HG03095 (cell line): ENCODE measurements around the gene PTPRT.
"Not testable (repeated sequence)": the region's sequence is repeated elsewhere in the genome, so short reads cannot be mapped to it uniquely, and the experiment has no call there.

Experiments used
- ATAC-seq: cut with Tn5 transposase; IDR thresholded peaks from one replicate; pipeline ENCODE4 v1.9.1; 2021; ENCODE audit warnings: moderate library complexity; ENCODE audit not compliant: unreplicated experiment

Gene PTPRT

DNA sequence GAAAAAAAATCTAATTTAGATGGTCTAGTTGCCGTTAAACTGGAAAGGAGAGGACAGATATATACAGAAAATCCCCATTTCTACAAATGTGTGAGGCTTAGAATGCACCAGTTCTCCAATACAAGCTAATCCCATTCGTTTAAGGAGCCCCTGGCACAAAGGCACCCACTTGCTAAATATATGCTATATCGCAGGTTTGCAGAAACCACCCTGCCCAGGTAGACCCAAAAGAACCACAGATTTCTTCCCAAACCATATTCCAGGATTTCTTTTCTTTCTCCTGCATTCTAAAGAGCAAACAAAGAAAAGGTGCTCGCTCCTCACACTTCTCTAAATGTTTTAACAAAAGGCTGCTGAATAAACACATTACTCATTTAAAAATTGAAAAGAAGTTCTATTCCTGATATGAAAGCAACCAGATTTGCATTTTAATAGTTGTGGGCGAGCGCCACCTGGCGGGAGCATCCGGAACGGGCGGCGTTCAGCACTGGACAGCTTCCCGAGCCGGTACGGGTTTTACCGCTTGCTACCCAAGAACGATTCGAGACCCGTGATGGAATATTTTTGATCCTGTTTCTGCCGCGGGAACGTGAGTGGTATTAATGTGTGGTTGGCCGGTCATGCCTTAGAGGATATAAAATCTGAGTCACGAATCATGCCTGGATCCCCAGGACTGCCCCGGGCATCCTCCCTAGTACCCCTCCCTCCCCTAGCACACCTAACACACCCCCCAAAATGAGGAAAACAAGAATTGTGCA lies 2.1 kb downstream of the PTPRT start:
- no peak for ATAC-seq

DNA sequence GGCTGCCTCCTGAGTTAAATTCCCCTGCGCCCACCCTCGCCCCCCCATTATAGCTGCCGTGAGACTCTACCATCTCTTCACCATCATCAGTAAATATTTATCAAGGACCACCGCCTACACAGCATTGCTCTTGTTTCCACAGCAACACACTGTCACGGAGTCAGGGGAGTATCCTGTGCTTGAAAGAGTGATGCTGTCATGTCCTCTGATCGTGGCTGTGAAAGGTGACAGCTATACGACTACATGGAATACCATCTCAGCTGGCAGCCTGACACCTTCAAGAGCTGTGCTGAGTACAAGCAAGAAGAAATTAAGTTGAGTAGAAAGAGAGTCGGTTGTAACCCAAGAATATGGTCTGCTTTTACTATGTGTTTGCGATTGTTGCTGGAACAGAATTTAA lies 3.4 kb downstream of the PTPRT start:
- no peak for ATAC-seq

DNA sequence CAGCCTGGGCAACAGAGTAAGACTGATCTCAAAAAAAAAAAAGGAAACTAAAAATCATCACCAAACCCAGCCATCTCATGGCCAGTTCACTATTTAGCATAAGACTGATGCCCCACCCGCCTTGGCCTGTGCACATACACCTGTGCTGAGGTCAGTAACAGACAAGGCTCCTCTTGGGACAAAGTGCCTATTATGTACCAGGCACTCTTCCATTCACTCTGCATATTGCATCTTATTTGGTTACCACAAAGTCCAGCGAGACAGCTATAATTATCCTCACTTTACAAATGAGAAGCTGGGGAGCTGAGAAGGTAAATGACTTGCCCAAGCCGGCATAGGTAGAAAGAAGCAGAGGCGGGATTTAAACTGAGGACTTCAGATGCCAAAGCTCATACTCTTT lies 3.8 kb downstream of the PTPRT start:
- no peak for ATAC-seq

DNA sequence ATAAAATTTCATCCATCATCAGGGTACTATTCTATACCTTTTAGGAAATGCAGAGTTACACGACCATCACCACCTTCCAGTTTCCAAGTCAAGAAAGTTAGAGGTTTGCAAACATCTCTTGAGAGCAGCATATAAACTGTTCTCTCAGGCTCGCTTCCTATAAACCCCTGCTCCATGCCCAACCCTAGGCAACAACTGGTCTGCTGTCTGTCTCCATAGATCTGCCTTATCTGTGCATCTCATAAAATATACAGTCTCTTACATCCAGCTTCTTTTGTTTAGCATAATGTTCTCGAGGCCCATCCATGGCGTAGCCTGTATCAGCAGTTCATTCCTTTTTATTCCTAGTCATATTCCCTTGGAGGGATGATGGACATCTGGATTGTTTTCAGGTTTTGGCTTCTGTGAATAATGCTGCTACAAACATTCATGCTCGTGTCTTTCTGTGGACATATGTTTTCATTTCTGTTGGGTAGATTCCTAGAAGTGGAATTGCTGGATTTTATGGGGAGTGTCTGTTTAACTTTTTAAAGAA lies 6.1 kb downstream of the PTPRT start:
- no peak for ATAC-seq

DNA sequence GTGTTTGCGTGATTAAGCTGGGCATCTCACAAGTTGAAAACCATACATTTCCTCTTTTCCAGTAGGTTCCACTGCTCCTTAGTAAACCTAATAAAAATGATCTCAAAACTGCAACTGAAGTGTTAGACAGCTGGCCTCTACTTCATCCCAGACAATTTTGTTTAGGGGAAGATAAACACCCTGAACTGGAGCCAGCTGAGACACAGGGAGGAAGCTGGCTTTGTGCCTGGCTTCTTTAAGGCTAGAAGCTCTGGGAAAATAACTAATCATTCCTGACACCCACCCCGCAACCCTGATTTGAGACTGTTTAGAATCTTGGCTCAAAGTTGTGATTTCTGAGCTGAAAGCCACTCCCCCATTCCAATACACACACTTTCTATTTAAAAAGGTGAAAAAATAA lies 11.6 kb downstream of the PTPRT start:
- no peak for ATAC-seq

DNA sequence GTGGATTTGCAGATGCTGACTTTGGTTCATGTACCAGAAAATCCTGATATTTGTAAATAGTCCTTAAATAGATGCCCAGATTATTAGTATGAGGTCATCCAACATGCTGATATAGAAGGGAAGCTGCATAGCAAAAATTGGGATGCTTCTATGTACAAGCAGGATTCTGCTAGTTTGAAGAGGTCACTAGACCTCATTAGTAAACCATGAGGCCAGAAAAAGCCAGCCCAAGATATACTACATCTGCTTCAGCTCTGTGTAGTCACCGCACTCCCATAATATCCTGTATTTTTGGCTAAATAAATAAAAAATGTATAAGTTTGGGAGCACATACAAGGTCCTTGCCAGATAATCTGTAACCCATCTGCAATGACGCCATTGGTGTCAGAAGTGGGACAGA lies 13.0 kb downstream of the PTPRT start:
- no peak for ATAC-seq

DNA sequence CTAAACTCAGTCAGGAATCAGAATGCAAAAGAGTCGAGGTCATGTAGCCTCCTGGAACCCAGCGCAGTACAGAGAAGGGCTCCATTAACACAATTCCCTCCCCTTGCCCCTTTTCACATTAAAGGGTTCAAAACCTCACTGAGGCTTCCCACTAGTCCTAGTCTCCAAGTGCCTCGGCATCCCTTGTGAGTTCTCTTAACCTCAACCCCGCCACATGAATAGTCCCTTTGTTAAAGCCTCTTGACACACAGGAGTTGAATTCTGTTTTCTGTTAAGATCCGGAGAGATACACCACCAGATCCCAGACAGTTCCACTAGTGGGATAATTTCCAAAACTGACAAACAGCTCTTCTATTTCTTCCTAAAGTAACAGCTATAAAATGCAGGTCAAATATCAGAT lies 17.8 kb downstream of the PTPRT start:
- no peak for ATAC-seq

DNA sequence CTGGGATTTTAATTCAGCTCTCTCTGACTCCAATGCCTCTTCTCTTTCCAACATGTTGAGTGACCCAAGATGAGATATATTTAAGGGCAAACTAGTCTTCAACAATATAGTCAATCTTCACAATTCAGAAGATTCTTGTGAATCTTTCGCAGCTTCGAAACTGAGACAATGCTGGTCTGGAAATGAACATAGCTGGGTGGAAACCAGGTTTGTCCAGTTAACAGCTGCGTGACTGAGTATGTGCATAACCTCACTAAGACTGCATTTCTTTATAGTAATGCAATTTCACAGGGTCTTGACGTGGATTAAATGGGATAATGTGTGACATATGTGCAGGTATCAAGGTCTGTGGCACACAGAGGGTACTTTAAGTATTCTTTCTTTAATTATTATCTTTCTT lies 18.9 kb downstream of the PTPRT start:
- ATAC-seq: no peak

DNA sequence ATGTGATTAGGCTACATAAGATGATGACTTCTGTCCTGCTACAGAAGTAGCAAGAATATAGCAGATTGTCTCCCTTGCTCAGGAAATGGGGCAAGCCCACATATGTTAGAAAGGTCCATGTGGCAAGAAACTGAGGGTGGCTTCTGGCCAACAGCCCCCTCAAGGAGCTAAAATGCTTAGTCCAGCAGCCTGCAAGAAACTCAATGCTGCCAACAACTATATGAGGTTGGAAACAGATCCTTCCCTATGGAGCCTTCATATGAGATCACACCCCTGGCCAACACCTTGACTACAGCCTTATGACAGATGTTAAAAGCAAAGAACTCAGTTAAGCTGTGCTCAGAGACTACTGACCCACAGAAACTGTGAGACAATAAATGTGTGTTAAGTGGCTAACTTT lies 22.1 kb downstream of the PTPRT start:
- ATAC-seq: no peak

DNA sequence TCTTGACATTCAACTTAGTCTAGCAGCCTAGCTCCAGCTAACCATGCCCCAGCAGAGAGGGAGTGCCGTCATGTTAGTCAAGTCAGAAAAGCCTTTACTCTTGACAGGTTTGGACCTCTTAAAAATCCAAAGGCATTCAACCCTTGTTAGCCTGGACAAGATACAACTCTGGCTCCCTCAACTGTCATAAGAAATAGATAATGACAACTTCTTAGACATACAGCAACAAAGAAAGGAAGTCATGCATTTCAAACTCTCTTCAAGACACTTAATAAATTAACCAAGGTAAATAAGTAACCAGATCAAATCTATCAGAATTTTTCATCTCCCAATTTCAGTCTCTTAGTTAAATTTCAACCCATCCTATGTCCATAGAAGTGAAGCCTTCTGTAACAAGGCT lies 22.7 kb downstream of the PTPRT start:
- ATAC-seq: no peak

DNA sequence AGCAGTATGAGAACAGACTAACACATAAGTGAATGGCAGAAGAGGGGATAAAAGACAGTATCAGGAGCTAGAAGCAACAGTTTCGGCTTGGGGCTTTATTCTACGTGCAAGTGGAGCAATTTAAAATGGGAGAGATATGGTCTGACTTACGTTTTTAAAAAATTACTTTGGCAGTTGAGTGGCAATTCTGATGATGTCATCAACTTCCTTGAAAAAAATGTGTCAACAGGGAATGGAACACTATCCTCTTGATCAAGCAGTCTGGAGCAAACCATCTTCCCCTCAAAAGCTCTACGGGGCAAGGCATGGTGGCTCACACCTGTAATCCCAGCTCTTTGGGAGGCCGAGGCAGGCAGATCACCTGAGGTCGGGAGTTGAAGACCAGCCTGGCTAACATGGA lies 24.1 kb downstream of the PTPRT start:
- no peak for ATAC-seq

DNA sequence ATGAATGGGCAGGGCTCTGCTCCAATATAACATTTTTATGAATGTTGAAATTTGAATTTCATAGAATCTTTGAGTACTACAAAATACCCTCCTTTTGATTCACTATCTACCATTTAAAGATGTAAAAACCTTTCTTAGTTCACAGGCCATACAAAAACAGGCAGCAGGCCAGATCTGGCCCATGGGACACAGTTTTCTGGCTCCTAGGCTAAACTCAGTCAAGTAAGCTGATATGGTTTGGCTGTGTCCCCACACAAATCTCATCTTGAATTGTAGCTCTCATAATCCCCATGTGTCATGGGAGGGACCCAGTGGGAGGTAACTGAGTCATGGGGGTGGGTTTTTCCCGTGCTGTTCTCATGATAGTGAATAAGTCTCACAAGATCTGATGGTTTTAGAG lies 25.0 kb downstream of the PTPRT start:
- not testable (repeated sequence) for ATAC-seq

DNA sequence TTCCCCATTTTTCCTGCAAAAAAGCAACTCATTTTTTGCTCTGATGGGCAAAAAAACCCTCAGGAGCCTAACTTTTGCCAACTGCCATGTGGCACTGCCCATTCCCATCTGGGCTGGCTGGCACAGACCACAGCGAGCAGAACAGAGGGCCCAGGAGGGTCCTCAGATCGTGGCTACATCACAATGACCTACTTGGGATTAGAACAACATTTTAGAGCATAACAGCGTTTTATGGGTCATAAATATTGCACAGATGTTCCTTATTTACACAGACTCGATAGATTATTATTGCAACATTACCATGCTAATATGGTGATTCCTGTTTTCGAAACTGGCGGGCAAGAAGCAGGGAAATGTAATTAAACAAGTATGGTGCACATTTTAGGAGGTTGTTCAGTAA lies 28.0 kb downstream of the PTPRT start:
- no peak for ATAC-seq

DNA sequence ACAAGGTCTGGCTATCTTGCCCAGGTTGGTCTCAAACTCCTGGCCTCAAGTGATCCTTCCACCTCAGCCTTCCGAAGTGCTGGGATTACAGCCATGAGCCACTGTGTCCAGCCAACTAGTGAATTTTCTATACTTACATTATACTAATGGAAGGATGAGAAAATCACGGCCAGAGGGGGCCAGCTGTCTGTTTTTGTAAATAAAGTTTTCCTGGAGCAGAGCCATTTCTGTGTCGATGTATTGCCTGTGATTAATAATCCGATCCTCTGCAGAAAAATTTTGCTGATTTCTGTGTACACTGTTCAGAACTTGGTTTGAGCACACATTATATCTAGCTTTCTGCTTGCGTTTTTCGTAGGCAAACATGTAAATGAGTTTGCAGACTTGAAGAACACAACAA lies 28.8 kb downstream of the PTPRT start:
- no peak for ATAC-seq

DNA sequence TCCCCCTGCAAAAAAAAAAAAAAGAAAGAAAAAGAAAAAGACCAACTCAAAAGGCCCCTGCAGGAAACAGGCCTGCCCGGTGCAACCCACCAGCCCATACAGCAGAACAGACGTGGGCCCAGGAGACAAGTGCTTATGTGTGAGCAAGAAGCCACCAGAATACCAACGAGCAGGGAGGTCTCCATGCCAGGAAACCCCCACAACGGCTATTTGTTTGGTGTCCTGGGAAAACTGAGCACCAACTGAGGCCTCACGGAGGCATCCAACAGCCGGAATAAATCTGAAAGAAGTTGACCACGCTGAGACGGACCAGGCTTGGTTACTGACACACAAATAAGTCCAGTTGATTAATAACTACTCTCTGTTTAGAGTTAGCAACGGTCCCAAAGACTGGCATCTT lies 29.7 kb downstream of the PTPRT start:
- no peak for ATAC-seq

DNA sequence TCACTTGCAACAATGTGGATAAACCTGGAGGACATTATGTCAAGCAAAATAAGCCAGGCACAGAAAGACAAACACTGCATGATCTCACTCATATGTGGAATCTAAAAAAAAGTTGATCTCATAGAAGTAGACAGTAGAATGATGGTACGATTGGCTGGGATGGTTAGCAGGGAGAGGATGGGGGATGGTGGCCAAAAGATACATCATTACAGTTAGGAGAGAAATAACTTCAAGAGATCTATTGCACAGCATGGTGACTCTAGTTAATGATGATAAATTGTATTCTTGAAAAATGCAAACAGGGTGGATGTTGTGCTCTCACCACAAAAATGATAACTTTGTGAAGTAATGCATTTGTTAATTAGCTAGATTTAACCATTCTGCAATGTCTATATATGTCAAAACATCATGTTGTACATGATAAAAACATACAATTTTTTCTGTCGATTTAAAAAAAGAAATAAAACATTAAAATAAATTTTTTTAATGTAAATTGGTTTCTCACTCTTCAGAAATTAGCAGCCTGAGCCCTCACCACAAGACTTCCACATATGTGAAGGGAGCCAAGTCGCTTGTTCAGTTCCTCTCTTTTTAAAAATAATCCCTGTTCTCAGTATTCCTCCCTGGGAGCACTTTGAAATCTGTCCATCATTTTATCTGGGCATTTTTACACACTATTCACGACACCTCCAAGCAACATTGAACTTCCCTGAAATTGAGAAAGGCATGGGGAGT lies 34.2 kb downstream of the PTPRT start:
- ATAC-seq: no peak

DNA sequence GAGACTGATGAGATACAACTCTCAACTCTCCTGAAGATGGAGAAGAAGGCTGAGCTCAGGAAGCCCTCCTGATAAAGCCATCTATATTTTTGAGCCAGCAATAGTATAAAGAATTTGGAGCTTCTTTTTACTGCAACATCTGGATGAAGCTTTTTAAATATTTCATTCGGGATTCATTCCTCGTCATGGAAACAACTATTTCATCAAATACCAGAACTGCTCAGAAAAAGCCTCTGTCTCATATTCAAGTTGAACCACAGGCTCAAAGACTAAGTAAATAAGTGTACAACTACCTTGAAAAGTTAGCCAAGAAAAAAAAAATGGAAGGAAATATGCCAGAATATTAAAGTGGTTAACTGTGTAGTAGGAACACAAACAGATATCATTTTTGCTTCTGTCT lies 37.8 kb downstream of the PTPRT start:
- no peak for ATAC-seq

DNA sequence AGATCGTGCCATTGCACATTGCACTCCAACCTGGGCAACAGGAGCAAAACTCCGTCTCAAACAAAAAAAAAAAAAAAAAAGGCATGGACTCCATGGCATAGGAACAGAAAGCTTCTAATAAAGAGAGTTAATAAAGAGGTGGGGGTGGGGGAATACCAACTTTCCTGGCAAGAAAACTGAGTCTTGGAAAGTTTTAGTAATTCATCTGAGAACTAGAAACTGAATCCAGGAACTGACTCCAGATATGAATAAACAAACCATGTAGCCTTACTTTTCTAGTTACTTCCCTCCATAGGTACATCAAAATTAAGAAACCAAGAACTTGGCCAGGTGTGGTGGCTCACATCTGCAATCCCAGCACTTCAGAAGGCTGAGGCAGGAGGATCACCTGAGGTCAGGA lies 38.5 kb downstream of the PTPRT start:
- ATAC-seq: no peak

DNA sequence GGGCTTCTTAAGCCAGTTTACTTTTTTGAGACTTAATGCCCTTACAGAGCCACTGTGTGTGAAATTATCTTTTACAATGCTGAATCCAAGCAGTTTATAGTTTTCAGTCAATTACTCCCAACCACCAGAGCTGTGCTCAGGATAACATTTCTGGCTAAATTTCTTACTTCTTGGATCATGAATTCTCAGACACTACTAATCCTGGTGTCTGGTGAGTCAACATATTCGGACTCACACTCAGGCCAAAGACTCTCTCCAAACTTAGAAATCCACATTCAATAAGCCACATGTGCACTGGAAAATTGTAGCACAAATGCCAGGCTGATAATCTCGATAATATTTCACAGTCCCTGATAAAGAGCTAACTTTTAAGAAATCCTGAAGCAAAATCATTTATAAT lies 49.0 kb downstream of the PTPRT start:
- no peak for ATAC-seq

DNA sequence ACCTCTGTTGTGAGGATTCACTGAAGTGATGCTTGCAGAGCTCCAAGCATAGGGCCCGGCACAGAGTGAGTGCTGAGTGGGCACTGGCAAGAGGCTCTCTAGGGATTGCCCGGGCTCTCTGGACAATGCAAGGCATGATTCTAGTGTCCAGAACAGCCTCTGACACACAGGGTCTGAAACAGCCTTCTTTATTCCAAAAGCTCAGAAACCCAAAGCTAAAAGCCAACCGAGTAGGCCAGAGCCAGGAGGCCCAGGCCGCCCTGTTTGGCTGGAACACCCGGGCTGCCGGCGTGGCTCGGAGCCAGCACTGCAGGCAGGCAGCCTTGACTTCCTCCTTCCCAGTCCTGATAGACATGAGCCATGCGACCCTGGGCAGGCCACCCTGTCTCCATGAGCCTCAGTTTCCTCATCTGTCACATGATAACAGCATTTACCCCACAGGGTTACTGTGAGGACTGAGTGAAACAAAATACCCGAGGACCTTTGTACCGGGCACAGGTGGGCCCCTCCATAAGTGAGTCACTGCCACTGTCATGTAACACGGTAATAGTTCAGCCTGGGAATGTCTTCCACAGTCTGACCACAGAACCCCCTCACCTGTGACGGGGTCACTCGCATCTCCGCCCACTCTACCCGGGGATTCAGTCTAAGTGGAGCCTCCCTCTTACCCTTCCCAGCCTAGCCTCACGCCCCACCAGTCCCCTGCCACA lies 51.5 kb downstream of the PTPRT start:
- ATAC-seq: no peak

DNA sequence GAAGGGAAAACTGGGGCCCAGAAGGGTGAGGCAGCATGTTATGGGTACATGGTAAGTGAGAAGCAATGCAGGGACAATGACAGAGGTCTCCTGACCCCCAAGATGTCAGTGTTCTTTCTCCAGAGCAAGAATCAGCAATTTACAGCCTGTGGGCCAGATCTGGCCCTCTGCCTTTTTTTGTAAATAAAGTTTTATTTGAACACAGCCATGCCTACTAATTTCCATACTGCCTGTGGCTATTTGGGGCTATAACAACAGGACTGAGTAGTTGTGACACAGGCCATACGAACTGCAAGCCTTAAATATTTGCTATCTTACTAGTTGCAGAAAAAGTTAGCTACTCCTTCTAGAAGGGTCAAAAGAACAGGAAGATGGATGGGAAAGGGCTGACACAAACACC lies 52.5 kb downstream of the PTPRT start:
- ATAC-seq: no peak

DNA sequence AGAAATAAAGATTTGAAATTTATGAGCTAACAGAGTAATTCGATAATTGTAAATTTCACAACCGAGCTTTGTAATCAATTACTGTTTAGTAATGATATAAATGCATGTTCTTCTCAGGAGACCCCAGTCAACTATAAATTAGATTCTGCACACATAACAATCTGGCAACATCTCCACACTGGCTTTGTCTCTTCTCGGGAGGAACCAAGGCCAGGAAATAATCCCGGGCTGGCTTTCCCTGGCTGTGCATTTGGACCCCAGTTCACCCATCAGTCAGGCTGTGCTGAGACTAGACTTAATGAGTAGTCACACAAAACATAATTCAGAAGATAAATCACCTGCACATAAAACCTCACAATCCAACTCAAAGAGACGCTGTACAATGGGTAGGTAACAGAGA lies 65.5 kb downstream of the PTPRT start:
- no peak for ATAC-seq
